GM19455 (cell line): ENCODE data around the gene SUSD1.
"Not testable (repeated sequence)": the region's sequence is repeated elsewhere in the genome, so short reads cannot be mapped to it uniquely, and the experiment has no call there.

Source experiments
- ATAC-seq: cut with Tn5 transposase; IDR thresholded peaks from one replicate; pipeline ENCODE4 v1.9.1; 2021; ENCODE audit not compliant: unreplicated experiment

The SUSD1 gene

GRCh38 chr9:112174965-112175795 lies at the start of gene SUSD1:
SUSD1 (minus strand) TSS chr9:112175297; CDS start chr9:112175235, 62 bp downstream.
- peak; percentile 59 for ATAC-seq

- ATAC-seq, result peak; percentile 65
Measured at GRCh38 chr9:112224401-112225289, 49.5 kb upstream of the SUSD1 start.

GRCh38 chr9:112218908-112219307 lies 43.8 kb upstream of the SUSD1 start:
- ATAC-seq, result peak; percentile 97

GRCh38 chr9:112212926-112213325 lies 37.8 kb upstream of the SUSD1 start:
- no peak for ATAC-seq

- no peak for ATAC-seq
Measured at GRCh38 chr9:112207451-112207850, 32.4 kb upstream of the SUSD1 start.

GRCh38 chr9:112203536-112203935 lies 28.4 kb upstream of the SUSD1 start:
- no peak for ATAC-seq

GRCh38 chr9:112200711-112201110 lies 25.6 kb upstream of the SUSD1 start:
- no peak for ATAC-seq

GRCh38 chr9:112198646-112199045 lies 23.5 kb upstream of the SUSD1 start:
- no peak for ATAC-seq

- ATAC-seq, result no peak
Measured at GRCh38 chr9:112194969-112195431, 19.9 kb upstream of the SUSD1 start.

GRCh38 chr9:112193572-112194288 lies 18.6 kb upstream of the SUSD1 start:
- no peak for ATAC-seq

- ATAC-seq, result not testable (repeated sequence)
Measured at GRCh38 chr9:112190320-112190719, 15.2 kb upstream of the SUSD1 start.

GRCh38 chr9:112188884-112189283 lies 13.8 kb upstream of the SUSD1 start:
- ATAC-seq, result no peak

GRCh38 chr9:112187404-112187803 lies 12.3 kb upstream of the SUSD1 start:
- no peak for ATAC-seq

- ATAC-seq, result no peak
Measured at GRCh38 chr9:112186695-112187094, 11.6 kb upstream of the SUSD1 start.

GRCh38 chr9:112184946-112185345 lies 9.8 kb upstream of the SUSD1 start:
- no peak for ATAC-seq

- ATAC-seq, result no peak
Measured at GRCh38 chr9:112184221-112184620, 9.1 kb upstream of the SUSD1 start.

- ATAC-seq, result no peak
Measured at GRCh38 chr9:112180387-112180881, 5.3 kb upstream of the SUSD1 start.

GRCh38 chr9:112179816-112180215 lies 4.7 kb upstream of the SUSD1 start:
- no peak for ATAC-seq

- no peak for ATAC-seq
Measured at GRCh38 chr9:112176524-112176923, 1.4 kb upstream of the SUSD1 start.

GRCh38 chr9:112175796-112176315 lies 759 bp upstream of the SUSD1 start:
- no peak for ATAC-seq
